ENCODE results near the gene LRRC74B. TPM values are rescaled to one million over a fixed set of nuclear protein-coding genes. Genes with fewer than 3 reads are reported as not detected.

Gene LRRC74B, protein sequence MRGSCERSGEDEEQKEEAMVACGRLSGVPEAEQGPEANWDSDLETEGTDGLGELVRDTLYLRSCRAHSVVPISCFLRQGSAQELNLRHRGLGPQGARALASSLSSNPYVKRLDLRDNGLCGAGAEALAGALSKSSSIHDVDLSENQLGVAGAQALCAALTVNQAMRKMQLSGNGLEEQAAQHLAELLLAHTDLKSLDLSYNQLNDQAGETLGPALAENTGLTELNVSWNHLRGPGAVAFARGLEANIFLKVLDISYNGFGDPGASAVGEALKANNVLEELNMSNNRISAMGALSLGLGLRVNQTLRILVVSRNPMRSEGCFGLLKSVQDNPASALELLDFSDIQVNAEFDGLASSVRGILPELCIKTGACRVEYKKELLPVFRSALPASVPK
- total RNA-seq (under 1 TPM in 2 of 4 donors, not detected in 2; 0.22 to 0.30 TPM), polyA plus RNA-seq (under 1 TPM in 1 of 3 donors, not detected in 2; 0.51 TPM)
- long read RNA-seq, donor 1, result 0 reads
- long read RNA-seq, donor 2, result 0 reads

DNA sequence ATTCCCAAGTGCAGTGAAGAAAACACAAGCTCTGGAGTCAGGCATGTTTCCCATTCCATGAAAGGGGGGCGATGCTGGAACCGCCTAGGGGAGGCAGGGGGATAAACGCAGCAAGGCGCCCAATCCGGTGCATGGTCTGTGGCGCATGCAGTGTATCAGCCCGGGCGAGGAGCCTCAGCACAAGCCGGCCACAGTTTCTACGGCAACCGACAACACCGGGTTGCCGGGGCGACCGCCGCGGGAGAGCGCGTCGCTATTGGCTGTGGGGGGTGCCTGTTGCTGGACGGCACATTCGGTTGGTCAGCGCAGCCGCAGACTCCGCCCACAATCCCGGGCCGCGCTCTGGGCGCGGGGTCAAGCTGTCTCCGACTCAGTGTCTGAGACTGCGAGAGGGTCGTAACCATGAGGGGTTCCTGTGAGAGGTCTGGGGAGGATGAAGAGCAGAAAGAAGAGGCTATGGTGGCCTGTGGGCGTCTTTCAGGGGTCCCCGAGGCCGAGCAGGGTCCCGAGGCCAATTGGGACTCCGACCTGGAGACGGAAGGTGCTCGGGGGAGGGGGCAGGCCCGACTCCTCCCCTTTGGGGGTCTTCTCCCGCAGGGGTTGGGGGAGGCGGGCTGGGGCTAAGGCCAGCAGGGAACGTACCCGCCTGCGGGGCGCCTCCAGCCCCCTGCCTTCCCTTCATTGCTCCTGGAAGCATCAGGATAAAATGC lies at the start of gene LRRC74B:
LRRC74B (plus strand) TSS at position 362 of the 710 bp plus-strand sequence; CDS start at position 403, 41 bp downstream.
- Histone ChIP-seq H3K9me3 (no peaks in the 10 kb centered on the region), H3K27ac (peak within 1 kb of the TSS; percentile 75), H3K4me1 (peaks cover 12% of the 10 kb centered on the region), H3K4me3 (peak within 1 kb of the TSS; percentile 77), H3K36me3 (ENCODE audit: insufficient read depth in 1 of 2, low read depth in 1 of 2) (peaks cover 0 to 6% of the 10 kb centered on the region in 2 donors), H3K27me3 (ENCODE audit: insufficient read depth in 3 of 3, low read length in 2 of 3) (no peaks in the 10 kb centered on the region)
- DNase-seq (peak; percentile 92 to 94), ATAC-seq (peak; percentile 91 to 95 (median 92))
- TF ChIP-seq, protein P1, sequence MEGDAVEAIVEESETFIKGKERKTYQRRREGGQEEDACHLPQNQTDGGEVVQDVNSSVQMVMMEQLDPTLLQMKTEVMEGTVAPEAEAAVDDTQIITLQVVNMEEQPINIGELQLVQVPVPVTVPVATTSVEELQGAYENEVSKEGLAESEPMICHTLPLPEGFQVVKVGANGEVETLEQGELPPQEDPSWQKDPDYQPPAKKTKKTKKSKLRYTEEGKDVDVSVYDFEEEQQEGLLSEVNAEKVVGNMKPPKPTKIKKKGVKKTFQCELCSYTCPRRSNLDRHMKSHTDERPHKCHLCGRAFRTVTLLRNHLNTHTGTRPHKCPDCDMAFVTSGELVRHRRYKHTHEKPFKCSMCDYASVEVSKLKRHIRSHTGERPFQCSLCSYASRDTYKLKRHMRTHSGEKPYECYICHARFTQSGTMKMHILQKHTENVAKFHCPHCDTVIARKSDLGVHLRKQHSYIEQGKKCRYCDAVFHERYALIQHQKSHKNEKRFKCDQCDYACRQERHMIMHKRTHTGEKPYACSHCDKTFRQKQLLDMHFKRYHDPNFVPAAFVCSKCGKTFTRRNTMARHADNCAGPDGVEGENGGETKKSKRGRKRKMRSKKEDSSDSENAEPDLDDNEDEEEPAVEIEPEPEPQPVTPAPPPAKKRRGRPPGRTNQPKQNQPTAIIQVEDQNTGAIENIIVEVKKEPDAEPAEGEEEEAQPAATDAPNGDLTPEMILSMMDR (IDR thresholded peaks at IDR 0.05), result no peak
- intact Hi-C loops (cut with DNase I), result loop anchor here in 1 of 2 donors (2.0 kb wide), 2 partner anchors 31 to 65 kb away; partner anchors contain the start of gene P2RX6
- WGBS, 3 donors, result 5 to 9% (median 6%) methylated on average over 41 to 47 of the region's 47 CpGs

DNA sequence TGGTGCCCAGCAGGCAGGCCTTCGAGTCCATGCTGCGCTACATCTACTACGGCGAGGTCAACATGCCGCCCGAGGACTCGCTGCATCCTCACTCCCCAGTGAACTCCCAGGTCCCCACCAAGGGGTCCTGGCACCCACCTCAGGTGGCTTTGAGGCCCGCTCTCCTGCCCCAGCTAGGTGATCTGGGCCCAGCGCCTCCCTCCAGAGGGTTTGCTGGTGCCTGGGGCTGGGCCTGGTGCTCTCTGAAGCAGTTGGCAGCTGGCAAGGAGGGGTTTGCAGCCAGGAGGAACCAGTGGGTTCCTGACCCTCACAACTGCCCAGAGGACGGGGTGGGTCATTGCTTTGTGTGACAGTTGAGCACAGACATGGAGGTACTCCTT lies 49.7 kb upstream of the LRRC74B start:
- Histone ChIP-seq H3K4me1 (peaks cover 10% of the 10 kb centered on the region), H3K9me3 (no peaks in the 10 kb centered on the region), H3K27ac (no peak overlapping the region), H3K4me3 (no peak overlapping the region), H3K27me3 (ENCODE audit: insufficient read depth in 3 of 3, low read length in 2 of 3) (no peaks in the 10 kb centered on the region), H3K36me3 (ENCODE audit: insufficient read depth in 1 of 2, low read depth in 1 of 2) (peaks cover 3 to 97% of the 10 kb centered on the region in 2 donors)
- TF ChIP-seq, protein P1 (IDR thresholded peaks at IDR 0.05), result no peak
- no peak for ATAC-seq
- intact Hi-C loops (cut with DNase I), result loop anchor here in 1 of 2 donors (10.0 kb wide), 1 partner anchor 69 kb away; no protein-coding TSS in a partner anchor
- WGBS, 3 donors, result 90 to 96% (median 93%) methylated on average over 10 of the region's 10 CpGs
- no peak for DNase-seq

DNA sequence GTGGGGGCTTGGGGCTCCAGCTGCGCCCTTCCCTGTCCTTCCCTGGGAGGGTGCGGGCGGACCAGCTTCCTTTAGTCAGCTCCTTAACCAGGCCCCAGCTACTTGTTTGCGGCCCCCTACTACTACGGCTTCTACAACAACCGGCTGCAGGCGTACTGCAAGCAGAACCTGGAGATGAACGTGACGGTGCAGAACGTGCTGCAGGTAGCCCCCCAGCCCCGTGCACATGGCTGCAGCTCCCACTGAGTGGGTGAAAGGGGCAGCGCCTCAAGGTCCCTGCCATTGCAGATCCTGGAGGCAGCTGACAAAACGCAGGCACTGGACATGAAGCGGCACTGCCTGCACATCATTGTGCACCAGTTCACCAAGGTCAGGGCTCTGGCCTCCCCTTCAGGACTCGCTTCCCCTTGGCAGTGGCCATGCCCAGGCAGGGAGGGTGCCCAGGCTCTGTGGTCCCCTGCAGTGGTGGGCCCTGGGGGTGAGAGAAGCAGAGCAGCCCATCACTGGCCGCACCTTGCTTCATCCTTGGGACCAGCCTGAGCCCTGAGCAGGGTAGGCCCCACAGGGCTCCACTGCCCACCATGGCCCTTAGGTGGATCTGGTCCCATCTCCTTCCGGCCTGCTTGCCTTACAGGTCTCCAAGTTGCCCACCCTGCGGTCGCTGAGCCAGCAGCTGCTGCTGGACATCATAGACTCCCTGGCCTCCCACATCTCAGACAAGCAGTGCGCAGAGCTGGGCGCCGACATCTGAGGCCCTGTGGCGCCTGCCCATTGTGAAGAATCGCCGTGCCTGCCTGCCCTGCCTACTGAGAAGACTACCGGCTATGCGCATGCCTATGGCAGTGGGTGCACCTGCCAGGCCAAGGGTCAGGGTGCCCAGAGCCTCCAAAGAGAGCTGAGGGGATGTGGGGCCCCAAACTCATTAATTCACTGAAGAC lies 48.9 kb upstream of the LRRC74B start:
- WGBS, 3 donors, result 82 to 85% (median 82%) methylated on average over 27 of the region's 27 CpGs
- TF ChIP-seq, protein P1 (IDR thresholded peaks at IDR 0.05), result no peak
- no peak for DNase-seq
- peaks cover 3 to 88% of the 10 kb centered on the region in 2 donors for H3K36me3 ChIP-seq (ENCODE audit: insufficient read depth in 1 of 2, low read depth in 1 of 2)
- H3K27me3 ChIP-seq (ENCODE audit: insufficient read depth in 3 of 3, low read length in 2 of 3), result no peaks in the 10 kb centered on the region
- peaks cover 14% of the 10 kb centered on the region for H3K4me1 ChIP-seq
- H3K4me3 ChIP-seq, result no peak overlapping the region
- H3K27ac ChIP-seq, result no peak overlapping the region
- intact Hi-C loops (cut with DNase I), result loop anchor here in 1 of 2 donors (10.0 kb wide), 1 partner anchor 68 kb away; no protein-coding TSS in a partner anchor
- H3K9me3 ChIP-seq, result no peaks in the 10 kb centered on the region
- no peak for ATAC-seq
